ENCODE measurements around the gene FAM204A. TPM values are rescaled to one million over a fixed set of nuclear protein-coding genes. Genes with fewer than 3 reads are reported as not detected.

The FAM204A gene
- total and polyA plus RNA-seq, 8 donors = 26.3 to 60.8 (median 35.0) TPM

- Histone ChIP-seq H3K36me3 (peaks cover 0 to 75% (median 44%) of the 10 kb centered on the region in 4 donors), H3K27ac (no peak overlapping the region), H3K4me1 (peaks cover 0 to 16% (median 7%) of the 10 kb centered on the region in 4 donors), H3K27me3 (no peaks in the 10 kb centered on the region), H3K9me3 (no peaks in the 10 kb centered on the region), H3K4me3 (no peak overlapping the region)
- WGBS, 5 donors = 78 to 98% (median 95%) methylated on average over 4 of the region's 4 CpGs
- intact Hi-C loops (cut with DNase I; ENCODE audit: low total_unique reads) = no loop called here
- no peak for DNase-seq
- TF ChIP-seq POLR2A (IDR thresholded peaks at IDR 0.05) (no peak), CTCF (IDR thresholded peaks at IDR 0.05) (no peak), POLR2AphosphoS5 (IDR thresholded peaks at IDR 0.05) (no peak), EP300 (IDR thresholded peaks at IDR 0.05) (no peak)
Measured at GRCh38 chr10:118314882-118315281, 27.2 kb downstream of the FAM204A start.

DNA sequence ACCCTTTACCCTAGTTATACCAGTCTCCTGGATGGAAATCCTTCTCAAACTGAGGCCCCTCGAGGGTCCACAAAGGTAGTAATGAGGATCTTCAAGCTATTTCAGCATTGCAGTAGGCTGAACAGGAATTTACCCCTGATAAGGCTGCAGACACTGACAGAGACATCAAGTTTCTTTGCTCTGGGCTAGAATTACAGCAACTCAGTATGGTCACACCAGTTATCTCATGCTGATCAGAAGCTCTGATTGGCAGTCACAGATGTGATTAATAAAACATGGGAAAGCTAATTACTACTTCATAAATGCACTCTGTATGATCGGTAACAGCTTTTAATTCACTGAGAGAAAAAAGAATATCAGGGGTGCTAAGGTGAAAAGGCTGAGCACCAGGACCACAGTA, 30.6 kb downstream of the FAM204A start:
- Histone ChIP-seq H3K9me3 (no peaks in the 10 kb centered on the region), H3K27me3 (no peaks in the 10 kb centered on the region)
- 67 to 88% (median 77%) methylated on average over 2 of the region's 2 CpGs for WGBS, 5 donors

GRCh38 chr10:118310822-118311221, 31.3 kb downstream of the FAM204A start:
- Histone ChIP-seq H3K27me3 (no peaks in the 10 kb centered on the region), H3K4me1 (peaks cover 0 to 27% (median 12%) of the 10 kb centered on the region in 4 donors), H3K9me3 (no peaks in the 10 kb centered on the region), H3K36me3 (peaks cover 16 to 89% (median 57%) of the 10 kb centered on the region in 4 donors), H3K27ac (peak overlapping the region in 1 of 5 donors; percentile 9), H3K4me3 (no peak overlapping the region)
- no peak for DNase-seq
- 24 to 50% (median 28%) methylated on average over 2 of the region's 2 CpGs for WGBS, 5 donors
- TF ChIP-seq EP300 (IDR thresholded peaks at IDR 0.05) (no peak), CTCF (IDR thresholded peaks at IDR 0.05) (no peak), POLR2A (IDR thresholded peaks at IDR 0.05) (no peak), POLR2AphosphoS5 (IDR thresholded peaks at IDR 0.05) (no peak)
- intact Hi-C loops (cut with DNase I; ENCODE audit: low total_unique reads) = no loop called here

More for the DNA sequence above, 30.6 kb downstream of the FAM204A start:
- H3K36me3 ChIP-seq = peaks cover 16 to 89% (median 54%) of the 10 kb centered on the region in 4 donors
- no peak for DNase-seq
- H3K4me1 ChIP-seq = peaks cover 0 to 26% (median 12%) of the 10 kb centered on the region in 4 donors
- intact Hi-C loops (cut with DNase I; ENCODE audit: low total_unique reads) = no loop called here
- no peak overlapping the region for H3K4me3 ChIP-seq
- TF ChIP-seq POLR2AphosphoS5 (IDR thresholded peaks at IDR 0.05) (no peak), POLR2A (IDR thresholded peaks at IDR 0.05) (no peak), CTCF (IDR thresholded peaks at IDR 0.05) (no peak), EP300 (IDR thresholded peaks at IDR 0.05) (no peak)
- H3K27ac ChIP-seq = peak overlapping the region in 1 of 5 donors; percentile 9

DNA sequence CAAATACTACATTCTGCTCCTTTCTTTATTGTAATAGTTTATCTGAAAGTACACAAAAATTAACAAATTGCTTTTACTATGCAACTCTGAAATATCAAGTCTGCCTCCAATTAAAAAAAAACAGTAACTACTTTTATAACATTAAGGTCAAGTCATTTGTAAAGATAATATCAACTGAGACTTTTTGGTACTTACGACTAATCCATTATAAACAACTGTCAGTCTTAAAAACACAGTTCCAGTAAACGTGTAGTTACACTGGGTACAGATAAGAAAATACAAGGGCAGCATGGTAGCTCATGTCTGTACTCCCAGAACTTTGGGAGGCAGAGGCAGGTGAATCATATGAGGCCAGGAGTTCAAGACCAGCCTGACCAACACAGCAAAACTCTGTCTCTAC, 32.2 kb downstream of the FAM204A start:
- WGBS, 5 donors = 43 to 61% (median 51%) methylated on average over 2 of the region's 2 CpGs
- DNase-seq = no peak
- Histone ChIP-seq H3K36me3 (peaks cover 16 to 95% (median 66%) of the 10 kb centered on the region in 4 donors), H3K27ac (no peak overlapping the region), H3K4me1 (peaks cover 0 to 27% (median 12%) of the 10 kb centered on the region in 4 donors), H3K9me3 (no peaks in the 10 kb centered on the region), H3K27me3 (no peaks in the 10 kb centered on the region), H3K4me3 (no peak overlapping the region)
- intact Hi-C loops (cut with DNase I; ENCODE audit: low total_unique reads) = no loop called here
- TF ChIP-seq POLR2A (IDR thresholded peaks at IDR 0.05) (no peak), EP300 (IDR thresholded peaks at IDR 0.05) (no peak), CTCF (IDR thresholded peaks at IDR 0.05) (no peak), POLR2AphosphoS5 (IDR thresholded peaks at IDR 0.05) (no peak)
